ENCODE measurements around the gene ALDH1A3.

Gene ALDH1A3

DNA sequence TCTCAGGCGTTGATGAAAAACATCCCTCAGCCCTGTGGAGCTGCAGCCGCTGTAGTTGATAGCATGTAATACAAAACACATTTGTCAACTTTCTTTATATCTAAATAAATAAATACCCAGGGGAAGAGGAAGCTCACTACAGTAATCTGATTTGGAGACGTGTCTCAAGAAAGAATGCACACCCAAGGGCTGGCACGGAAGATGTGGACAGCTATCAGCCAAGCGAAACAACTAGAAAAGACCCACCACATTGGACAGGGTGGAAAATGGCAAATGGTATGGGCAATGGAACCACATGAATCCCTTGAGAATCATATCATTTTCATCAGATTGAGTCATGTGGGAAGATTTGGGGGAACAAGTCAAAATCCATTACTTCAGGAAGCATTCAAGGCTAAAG is 43.1 kb upstream of the ALDH1A3 start:
- no peak overlapping the region for H3K4me3 ChIP-seq (ENCODE audit: low read depth, low read length)
- TF ChIP-seq, protein P1, sequence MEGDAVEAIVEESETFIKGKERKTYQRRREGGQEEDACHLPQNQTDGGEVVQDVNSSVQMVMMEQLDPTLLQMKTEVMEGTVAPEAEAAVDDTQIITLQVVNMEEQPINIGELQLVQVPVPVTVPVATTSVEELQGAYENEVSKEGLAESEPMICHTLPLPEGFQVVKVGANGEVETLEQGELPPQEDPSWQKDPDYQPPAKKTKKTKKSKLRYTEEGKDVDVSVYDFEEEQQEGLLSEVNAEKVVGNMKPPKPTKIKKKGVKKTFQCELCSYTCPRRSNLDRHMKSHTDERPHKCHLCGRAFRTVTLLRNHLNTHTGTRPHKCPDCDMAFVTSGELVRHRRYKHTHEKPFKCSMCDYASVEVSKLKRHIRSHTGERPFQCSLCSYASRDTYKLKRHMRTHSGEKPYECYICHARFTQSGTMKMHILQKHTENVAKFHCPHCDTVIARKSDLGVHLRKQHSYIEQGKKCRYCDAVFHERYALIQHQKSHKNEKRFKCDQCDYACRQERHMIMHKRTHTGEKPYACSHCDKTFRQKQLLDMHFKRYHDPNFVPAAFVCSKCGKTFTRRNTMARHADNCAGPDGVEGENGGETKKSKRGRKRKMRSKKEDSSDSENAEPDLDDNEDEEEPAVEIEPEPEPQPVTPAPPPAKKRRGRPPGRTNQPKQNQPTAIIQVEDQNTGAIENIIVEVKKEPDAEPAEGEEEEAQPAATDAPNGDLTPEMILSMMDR (IDR thresholded peaks at IDR 0.05; ENCODE audit: control insufficient read depth, extremely low read depth, insufficient read depth), result no peak
- no peak for DNase-seq (ENCODE audit: low read depth)

DNA sequence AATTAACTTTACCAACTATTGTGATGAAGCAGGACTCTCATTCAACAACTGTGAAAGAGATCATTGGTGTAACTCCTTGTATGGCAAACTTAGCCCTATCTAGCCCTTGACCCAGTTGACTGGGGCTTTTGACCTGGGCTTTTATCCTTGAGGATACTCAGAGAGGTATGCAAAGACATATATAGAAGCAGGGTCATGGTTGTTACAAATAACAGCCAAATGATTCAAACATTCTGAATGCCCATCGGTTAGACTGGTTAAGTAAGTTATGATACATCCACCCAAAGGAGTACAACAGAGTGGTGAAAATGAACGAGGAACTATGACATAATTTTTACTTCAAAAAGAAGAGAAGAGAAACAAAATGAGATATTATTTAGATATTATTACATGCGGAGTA is 38.2 kb upstream of the ALDH1A3 start:
- TF ChIP-seq, protein P1 (IDR thresholded peaks at IDR 0.05; ENCODE audit: control insufficient read depth, extremely low read depth, insufficient read depth), result no peak
- no peak overlapping the region for H3K4me3 ChIP-seq (ENCODE audit: low read depth, low read length)
- DNase-seq (ENCODE audit: low read depth), result no peak

DNA sequence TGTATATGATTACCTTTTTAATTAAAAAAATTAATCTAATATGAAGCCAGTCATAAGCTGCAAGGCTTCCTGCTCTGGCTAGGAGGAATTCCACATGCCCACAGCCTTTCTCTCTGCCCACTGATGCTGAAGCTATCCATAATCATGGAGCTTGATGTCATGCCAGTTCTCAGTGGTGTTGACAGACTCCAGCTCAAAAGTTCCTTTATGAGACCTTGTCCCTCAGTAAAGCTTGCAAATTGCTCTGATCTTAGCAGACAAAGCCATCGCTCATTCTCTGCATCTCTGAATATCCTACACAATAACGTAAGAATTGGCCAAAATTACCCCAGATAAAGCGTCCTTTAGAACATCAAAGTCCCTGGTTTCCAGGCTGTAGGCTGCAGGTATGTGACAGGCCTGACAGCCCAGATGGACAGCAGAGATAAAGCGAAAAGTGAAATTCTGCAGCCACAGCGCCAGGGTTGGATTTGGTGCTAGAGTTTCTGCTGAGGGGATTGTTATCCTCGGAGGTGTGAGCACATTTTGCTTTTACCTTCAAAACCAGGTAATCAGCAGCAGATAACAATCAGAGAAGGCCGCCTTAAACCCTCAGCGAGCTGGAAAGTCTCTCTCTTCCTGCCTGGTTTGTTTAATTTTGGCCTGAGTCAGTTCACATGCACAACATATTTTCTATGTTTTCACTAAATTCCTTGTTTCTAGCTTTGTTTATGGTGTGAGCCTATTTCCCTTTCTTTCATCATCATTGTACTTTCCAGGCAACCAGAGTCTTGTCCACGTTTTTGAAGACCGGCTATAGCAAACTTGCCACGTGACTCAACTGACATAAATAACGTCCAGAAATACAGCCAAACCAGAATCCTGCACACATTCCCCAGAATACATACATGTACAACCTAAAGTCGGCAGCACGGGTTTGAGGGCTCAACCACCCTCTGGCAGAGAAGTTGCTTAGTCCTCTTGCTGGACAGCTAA is 36.6 kb upstream of the ALDH1A3 start:
- DNase-seq (ENCODE audit: low read depth), result no peak
- no peak overlapping the region for H3K4me3 ChIP-seq (ENCODE audit: low read depth, low read length)
- TF ChIP-seq, protein P1 (IDR thresholded peaks at IDR 0.05; ENCODE audit: control insufficient read depth, extremely low read depth, insufficient read depth), result no peak

DNA sequence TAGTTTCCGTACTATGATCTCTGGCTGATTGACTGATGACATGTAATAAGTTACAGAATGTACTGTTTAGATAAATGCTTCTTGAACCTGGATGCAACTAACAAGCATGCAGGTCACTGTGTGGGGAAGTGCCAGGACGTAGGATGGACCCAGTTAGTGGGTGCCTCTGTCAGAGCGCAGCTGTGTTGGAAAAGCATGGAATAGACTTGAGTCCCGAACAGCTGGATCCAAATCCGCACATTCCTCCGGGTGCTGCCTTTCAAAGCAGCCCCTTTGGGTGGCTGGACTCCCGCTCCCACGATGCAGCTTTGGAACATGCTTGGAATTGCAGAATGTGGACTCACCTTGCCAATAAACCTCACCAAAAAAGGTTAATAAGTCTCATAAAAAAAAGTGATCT is 35.5 kb upstream of the ALDH1A3 start:
- no peak overlapping the region for H3K4me3 ChIP-seq (ENCODE audit: low read depth, low read length)
- DNase-seq (ENCODE audit: low read depth), result no peak
- TF ChIP-seq, protein P1 (IDR thresholded peaks at IDR 0.05; ENCODE audit: control insufficient read depth, extremely low read depth, insufficient read depth), result no peak

DNA sequence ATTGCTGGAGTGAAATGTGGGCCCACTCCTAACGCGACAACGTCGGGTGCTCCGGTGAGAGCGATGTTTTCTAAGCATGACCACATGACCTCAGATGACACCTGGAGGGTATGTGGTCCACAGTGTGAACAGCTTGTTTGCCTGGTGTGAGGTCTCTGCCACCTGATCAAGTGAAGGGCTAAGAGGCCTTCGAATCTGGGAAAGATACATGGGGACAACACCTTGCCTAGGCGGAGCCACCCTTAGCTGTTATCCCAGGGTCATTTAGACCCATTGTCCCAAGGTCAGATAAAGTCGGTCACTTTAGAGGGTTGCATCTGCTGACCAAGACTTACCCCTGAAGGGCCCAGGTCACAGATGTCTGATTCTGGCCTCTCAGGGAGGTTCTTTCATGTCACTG is 34.9 kb upstream of the ALDH1A3 start:
- DNase-seq (ENCODE audit: low read depth), result no peak
- H3K4me3 ChIP-seq (ENCODE audit: low read depth, low read length), result no peak overlapping the region
- TF ChIP-seq, protein P1 (IDR thresholded peaks at IDR 0.05; ENCODE audit: control insufficient read depth, extremely low read depth, insufficient read depth), result no peak

DNA sequence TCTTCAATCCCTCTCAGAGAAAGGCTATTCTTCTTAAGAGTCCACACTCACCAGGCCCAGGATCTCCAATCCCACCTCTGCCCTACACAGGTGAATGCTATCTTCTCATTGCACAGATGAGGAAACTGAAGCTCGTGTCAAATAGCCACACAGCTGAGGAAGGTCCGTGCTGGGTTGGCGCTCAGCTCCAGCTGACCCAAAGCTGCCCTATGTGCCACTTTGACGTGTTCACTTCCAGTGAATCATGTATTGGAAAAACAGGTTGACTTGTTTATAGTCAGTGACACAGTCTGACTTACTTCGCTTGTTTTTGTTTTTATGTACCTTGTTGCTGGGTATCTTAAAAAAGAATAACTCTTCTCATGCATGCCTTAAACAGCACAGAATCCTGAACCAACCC is 32.4 kb upstream of the ALDH1A3 start:
- TF ChIP-seq, protein P1 (IDR thresholded peaks at IDR 0.05; ENCODE audit: control insufficient read depth, extremely low read depth, insufficient read depth), result no peak
- H3K4me3 ChIP-seq (ENCODE audit: low read depth, low read length), result no peak overlapping the region
- no peak for DNase-seq (ENCODE audit: low read depth)
